Measurements from ENCODE around the gene EMC1. TPM values are rescaled to one million over a fixed set of nuclear protein-coding genes. Genes with fewer than 3 reads are reported as not detected.

Gene EMC1
- total and polyA plus RNA-seq, 9 donors = 15.0 to 53.9 (median 34.4) TPM

DNA sequence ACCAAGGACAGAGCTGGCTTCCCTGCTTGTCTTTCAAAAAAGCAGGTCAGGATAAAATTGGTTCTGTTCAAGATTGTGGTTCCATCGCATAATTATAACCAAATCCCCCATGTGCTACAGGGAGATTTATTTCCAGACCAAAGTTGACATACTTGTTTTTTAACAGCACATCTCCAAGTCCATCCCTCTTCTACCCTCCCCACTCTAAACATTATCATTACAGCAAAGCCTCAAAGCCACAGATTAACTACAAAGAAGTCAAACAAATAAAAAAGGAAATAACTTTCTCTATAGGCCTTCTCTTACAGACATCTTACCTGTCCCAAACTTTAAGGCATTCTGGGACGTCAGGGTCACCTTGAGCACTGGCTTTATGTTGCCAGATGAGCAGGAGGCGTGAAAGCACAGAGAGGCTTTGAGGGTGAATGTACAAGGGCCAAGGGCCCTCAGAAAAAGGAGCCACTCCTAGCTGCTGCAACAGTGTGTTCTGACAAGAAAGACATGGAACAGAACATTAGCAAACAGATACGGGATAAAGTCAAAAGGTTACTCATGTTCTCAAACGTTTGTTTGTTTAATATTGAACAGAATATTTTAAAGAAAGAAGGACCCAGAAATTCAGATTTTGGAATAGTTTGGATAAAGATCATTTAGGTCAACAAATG lies 72.5 kb downstream of the EMC1 start:
- TF ChIP-seq, protein P1, sequence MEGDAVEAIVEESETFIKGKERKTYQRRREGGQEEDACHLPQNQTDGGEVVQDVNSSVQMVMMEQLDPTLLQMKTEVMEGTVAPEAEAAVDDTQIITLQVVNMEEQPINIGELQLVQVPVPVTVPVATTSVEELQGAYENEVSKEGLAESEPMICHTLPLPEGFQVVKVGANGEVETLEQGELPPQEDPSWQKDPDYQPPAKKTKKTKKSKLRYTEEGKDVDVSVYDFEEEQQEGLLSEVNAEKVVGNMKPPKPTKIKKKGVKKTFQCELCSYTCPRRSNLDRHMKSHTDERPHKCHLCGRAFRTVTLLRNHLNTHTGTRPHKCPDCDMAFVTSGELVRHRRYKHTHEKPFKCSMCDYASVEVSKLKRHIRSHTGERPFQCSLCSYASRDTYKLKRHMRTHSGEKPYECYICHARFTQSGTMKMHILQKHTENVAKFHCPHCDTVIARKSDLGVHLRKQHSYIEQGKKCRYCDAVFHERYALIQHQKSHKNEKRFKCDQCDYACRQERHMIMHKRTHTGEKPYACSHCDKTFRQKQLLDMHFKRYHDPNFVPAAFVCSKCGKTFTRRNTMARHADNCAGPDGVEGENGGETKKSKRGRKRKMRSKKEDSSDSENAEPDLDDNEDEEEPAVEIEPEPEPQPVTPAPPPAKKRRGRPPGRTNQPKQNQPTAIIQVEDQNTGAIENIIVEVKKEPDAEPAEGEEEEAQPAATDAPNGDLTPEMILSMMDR (IDR thresholded peaks at IDR 0.05) = no peak
- no peak for TF ChIP-seq POLR2A (IDR thresholded peaks at IDR 0.05)
- no peak for TF ChIP-seq EP300 (IDR thresholded peaks at IDR 0.05)
- Histone ChIP-seq H3K4me1 (ENCODE audit: insufficient read depth) (no peaks in the 10 kb centered on the region), H3K27me3 (no peaks in the 10 kb centered on the region), H3K4me3 (no peak overlapping the region), H3K36me3 (no peaks in the 10 kb centered on the region), H3K27ac (no peak overlapping the region), H3K9me3 (no peaks in the 10 kb centered on the region)
- 31 to 48% (median 34%) methylated on average over 5 of the region's 5 CpGs for WGBS, 3 donors
- intact Hi-C loops (cut with DNase I) = no loop called here
- DNase-seq = no peak

DNA sequence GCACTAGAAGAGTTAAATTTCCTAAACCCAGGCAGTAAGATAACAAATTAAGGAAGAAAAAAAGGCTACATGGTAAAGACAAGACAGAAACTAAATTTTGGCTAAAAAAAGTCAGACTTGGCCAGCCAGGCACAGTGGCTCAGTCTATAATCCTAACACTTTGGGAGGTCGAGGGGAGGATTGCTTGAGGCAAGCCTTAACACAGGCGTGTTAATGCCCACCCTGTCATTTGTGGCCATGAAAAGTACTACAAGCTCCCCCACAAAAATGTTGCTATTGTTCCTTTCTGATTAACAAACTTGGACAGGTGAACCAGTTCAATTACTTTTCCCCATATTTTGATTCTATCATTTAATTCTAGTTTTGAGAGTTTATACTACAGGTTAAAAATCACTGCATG lies 73.5 kb downstream of the EMC1 start:
- no peaks in the 10 kb centered on the region for H3K36me3 ChIP-seq
- 62 to 67% (median 64%) methylated on average over 2 of the region's 2 CpGs for WGBS, 3 donors

DNA sequence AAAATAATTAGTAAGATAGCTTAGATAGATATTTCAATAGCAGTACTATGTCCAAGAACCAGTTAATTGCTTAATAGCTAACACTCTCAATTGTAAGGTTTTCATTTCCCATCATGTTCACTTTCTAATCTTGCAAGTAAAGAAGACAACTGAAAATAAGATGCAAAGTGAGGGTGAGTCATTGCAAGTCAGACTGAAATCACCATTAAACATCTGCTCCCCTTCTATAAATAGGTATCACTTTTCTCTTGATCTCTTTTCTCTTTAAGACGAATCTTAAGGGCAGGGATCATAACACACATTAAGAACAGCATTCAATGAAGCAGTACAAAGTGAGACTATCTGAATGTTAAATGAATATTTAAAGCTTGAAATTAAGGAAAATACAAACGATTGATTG lies 81.7 kb downstream of the EMC1 start:
- no peak for DNase-seq

More for the DNA sequence above, 73.5 kb downstream of the EMC1 start:
- no peak overlapping the region for H3K27ac ChIP-seq
- no peaks in the 10 kb centered on the region for H3K9me3 ChIP-seq
- intact Hi-C loops (cut with DNase I) = no loop called here
- no peak overlapping the region for H3K4me3 ChIP-seq
- no peaks in the 10 kb centered on the region for H3K27me3 ChIP-seq
- no peak for DNase-seq
- TF ChIP-seq POLR2A (IDR thresholded peaks at IDR 0.05) (no peak), EP300 (IDR thresholded peaks at IDR 0.05) (no peak)
- TF ChIP-seq, protein P1 (IDR thresholded peaks at IDR 0.05) = no peak
- H3K4me1 ChIP-seq (ENCODE audit: insufficient read depth) = no peaks in the 10 kb centered on the region

DNA sequence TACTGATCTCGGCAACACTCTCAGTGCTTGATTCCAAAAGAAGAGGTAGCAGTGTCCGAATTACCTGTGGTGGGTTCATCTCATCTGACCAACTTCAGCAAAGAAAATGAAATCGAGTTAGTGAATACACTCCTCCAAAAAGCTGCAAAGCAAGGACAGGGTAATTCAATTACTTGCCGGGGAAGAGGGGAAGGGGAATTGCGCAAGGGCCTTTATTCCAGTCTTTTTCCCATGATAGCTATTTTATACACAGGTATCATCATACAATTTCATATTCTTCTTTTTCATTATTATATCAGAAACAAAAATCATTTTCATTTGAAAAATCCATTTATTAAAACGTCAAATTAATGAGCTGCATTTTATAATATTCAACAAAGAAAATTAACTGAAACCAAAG lies 84.2 kb downstream of the EMC1 start:
- Histone ChIP-seq H3K9me3 (no peaks in the 10 kb centered on the region), H3K27ac (no peak overlapping the region), H3K4me1 (ENCODE audit: insufficient read depth) (no peaks in the 10 kb centered on the region), H3K36me3 (peaks cover 6% of the 10 kb centered on the region), H3K27me3 (no peaks in the 10 kb centered on the region), H3K4me3 (no peak overlapping the region)
- intact Hi-C loops (cut with DNase I) = no loop called here
- WGBS, 3 donors = 91 to 95% (median 93%) methylated on average over 6 of the region's 6 CpGs
- TF ChIP-seq, protein P1 (IDR thresholded peaks at IDR 0.05) = no peak
- TF ChIP-seq POLR2A (IDR thresholded peaks at IDR 0.05) (no peak), EP300 (IDR thresholded peaks at IDR 0.05) (no peak)
- no peak for DNase-seq

More for the DNA sequence above, 81.7 kb downstream of the EMC1 start:
- Histone ChIP-seq H3K4me3 (no peak overlapping the region), H3K27ac (no peak overlapping the region), H3K27me3 (no peaks in the 10 kb centered on the region), H3K4me1 (ENCODE audit: insufficient read depth) (no peaks in the 10 kb centered on the region), H3K36me3 (peaks cover 6% of the 10 kb centered on the region), H3K9me3 (no peaks in the 10 kb centered on the region)
- TF ChIP-seq, protein P1 (IDR thresholded peaks at IDR 0.05) = no peak
- no peak for TF ChIP-seq POLR2A (IDR thresholded peaks at IDR 0.05)
- no peak for TF ChIP-seq EP300 (IDR thresholded peaks at IDR 0.05)
- intact Hi-C loops (cut with DNase I) = no loop called here
- whole genome bisulfite sequencing, 3 donors = 63 to 74% (median 65%) methylated on average over 2 of the region's 2 CpGs

Measured in ovary (tissue), 9 donors.